Naive thymus-derived CD8-positive, alpha-beta T cell (primary cell): ENCODE results near the gene SRRM3. TPM values are rescaled to one million over a fixed set of nuclear protein-coding genes. Genes with fewer than 3 reads are reported as not detected.

Experiments used
- ATAC-seq, 2 donors: fragments of 150-1000 bp; cut with Tn5 transposase in 1 of 2; sonication (Bioruptor Pico), chemical (Tn5 transposase) in 1 of 2; 1 replicate in 1 of 2; 2 replicates in 1 of 2; pipeline ENCODE4 v1.10.0; 2021; ENCODE audit warnings: mild to moderate bottlenecking in 2 of 2, moderate library complexity in 2 of 2
- POLR2A ChIA-PET: fragments of 350-600 bp; sonication (Branson Sonifier 250); formaldehyde crosslinking; loops from one replicate; lab custom pipeline; 2021; ENCODE audit warnings: antibody characterized with exemption; lab: Charles Lee
- DNase-seq, 10 donors: peaks; one replicate each; pipeline versions ENCODE4 v3.0.0 to v3.0.0-alpha.2; 2020 to 2022
- H3K27ac Mint-ChIP-seq, 10 donors: one replicate each; pipeline ENCODE4 v1.8.0; 2020 to 2022; ENCODE audit warnings: mild to moderate bottlenecking in 10 of 10, mixed read lengths in 10 of 10, moderate library complexity in 4 of 10, inconsistent platforms in 1 of 10
- H3K27me3 Mint-ChIP-seq, 5 donors: one replicate each; pipeline ENCODE4 v1.8.0; 2021 to 2022; ENCODE audit warnings: mixed read lengths in 5 of 5
- H3K36me3 Mint-ChIP-seq, 3 donors: one replicate each; pipeline ENCODE4 v1.8.0; 2020 to 2022; ENCODE audit warnings: mixed read lengths in 3 of 3, mild to moderate bottlenecking in 2 of 3, inconsistent platforms in 1 of 3
- H3K4me1 Mint-ChIP-seq, 4 donors: one replicate each; pipeline ENCODE4 v1.8.0; 2021 to 2022; ENCODE audit warnings: mixed read lengths in 4 of 4
- H3K4me3 Mint-ChIP-seq, 10 donors: one replicate each; pipeline ENCODE4 v1.8.0; 2020 to 2022; ENCODE audit warnings: mild to moderate bottlenecking in 10 of 10, mixed read lengths in 10 of 10, moderate library complexity in 6 of 10, inconsistent platforms in 1 of 10
- H3K9me3 Mint-ChIP-seq, 9 donors: one replicate each; pipeline ENCODE4 v1.8.0; 2020 to 2022; ENCODE audit warnings: mixed read lengths in 9 of 9, mild to moderate bottlenecking in 3 of 9, inconsistent platforms in 1 of 9, moderate library complexity in 1 of 9
- polyA plus RNA-seq, 3 donors: library from polyadenylated mRNA; unstranded; fragments of 300-500 nt; fragmentation: Illumina TruSeq; gene quantifications; one replicate each; pipeline ENCODE4 v1.2.3, GENCODE V29; 2021
- total RNA-seq, 8 experiments: library from RNA in 2 of 8; stranded (reverse) in 2 of 8; gene quantifications; one replicate each; pipeline ENCODE4 v1.2.3 and lab custom pipeline; 2021 to 2026

SRRM3 gene
- total and polyA plus RNA-seq, 5 experiments from 2014 or later = not detected

DNA sequence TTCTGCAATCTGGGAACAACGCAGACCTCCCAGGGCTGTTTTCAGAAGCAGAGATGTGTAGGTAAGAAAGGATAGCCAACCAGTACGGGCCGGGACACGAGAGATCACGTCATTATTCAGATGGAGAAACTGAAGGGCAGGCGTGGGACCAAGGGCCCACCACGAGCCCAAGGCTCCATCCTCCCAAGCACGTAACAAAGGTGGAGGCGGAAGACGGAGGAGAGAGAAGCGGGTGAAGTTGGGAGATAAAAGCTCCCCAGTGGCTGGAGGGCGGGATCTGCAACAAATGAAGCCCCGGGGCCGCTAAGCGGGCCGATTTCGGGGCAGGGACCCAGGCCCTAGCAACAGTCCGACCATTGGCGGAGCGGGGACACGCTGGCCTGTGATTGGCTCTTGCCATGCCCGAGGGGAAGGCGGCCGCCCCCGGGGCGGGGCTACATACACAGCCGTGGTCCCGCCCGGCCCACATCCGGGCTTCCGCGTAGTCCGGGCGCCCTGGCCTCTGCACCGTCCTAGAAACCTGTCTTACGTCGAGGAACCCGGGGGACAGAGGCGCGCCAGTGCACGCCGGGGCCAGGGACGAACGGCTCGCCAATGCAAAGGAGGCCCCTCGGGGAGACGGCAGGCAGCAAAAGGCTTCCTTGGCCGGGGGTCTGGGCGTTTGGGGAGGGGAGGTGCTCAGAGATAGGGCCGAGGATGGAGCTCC lies 116.2 kb downstream of the SRRM3 start:
- peak; percentile 91 to 98 (median 94) for DNase-seq
- ATAC-seq = peak; percentile 95
- Mint-ChIP-seq H3K9me3 (no peaks in the 10 kb centered on the region), H3K36me3 (no peaks in the 10 kb centered on the region), H3K4me3 (peak overlapping the region; percentile 86 to 98 (median 96)), H3K4me1 (peaks cover 17 to 31% (median 28%) of the 10 kb centered on the region in 4 donors), H3K27me3 (no peaks in the 10 kb centered on the region), H3K27ac (peak overlapping the region; percentile 91 to 100 (median 94))
- POLR2A ChIA-PET = interaction anchor here (0.6 to 3.5 kb wide), 12 partner anchors 8 to 150 kb away, joined by 3 to 34 read pairs (median 6); partner anchors contain the start of genes HSPB1 and YWHAG

DNA sequence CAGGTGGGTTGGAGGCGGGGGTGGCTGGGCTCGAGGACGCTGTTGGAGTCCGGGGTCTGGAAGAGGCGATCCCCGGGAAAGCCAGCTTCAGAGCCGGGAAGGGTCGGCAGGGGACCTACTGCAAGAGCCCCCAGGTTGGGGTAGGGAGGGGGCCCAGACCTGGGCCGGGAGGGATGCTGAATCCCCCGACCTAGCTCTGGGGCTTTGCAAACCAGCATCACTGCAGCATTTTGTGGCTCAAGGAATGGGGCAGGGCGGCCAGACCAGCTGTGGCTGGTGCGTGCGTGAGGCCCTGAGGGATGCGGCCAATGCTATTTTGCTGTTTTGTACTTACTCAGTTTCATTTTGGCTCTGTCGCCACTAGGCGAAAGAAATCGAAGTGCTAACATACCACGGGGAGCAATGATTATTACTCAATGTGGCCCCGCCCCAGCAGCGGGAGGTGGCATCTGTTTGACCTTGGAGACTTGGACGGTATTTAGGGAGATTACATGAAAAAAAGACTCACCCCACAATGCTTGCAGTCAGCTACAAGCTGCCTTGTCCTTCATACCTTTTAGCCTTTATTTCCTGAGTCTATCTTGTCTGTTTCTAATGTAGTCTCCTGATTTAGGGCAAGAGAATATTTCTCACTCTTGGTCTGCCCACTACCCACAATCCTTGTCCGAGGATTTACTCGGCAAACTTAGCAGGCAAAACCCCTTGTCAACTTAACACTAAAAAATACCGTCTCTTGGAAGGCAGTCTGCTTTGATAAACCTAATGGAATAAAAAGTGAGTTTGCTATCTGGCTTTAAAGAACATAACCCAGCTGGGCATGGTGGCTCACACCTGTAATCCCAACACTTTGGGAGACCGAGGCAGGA lies 117.0 kb downstream of the SRRM3 start:
- POLR2A ChIA-PET = interaction anchor here (1.3 to 3.5 kb wide), 8 partner anchors 15 to 151 kb away, joined by 4 to 34 read pairs (median 12); partner anchors contain the start of genes HSPB1 and YWHAG
- Mint-ChIP-seq H3K36me3 (no peaks in the 10 kb centered on the region), H3K4me1 (peaks cover 17 to 31% (median 26%) of the 10 kb centered on the region in 4 donors), H3K27ac (peak overlapping the region; percentile 91 to 100 (median 94)), H3K4me3 (peak overlapping the region; percentile 86 to 98 (median 96)), H3K27me3 (no peaks in the 10 kb centered on the region), H3K9me3 (no peaks in the 10 kb centered on the region)
- peak; percentile 29 to 38 for ATAC-seq
- DNase-seq = peak in 9 of 10 donors; percentile 15 to 75 (median 52)

- DNase-seq = no peak
- Mint-ChIP-seq H3K27me3 (no peaks in the 10 kb centered on the region), H3K4me3 (no peak overlapping the region), H3K4me1 (peaks cover 20 to 26% (median 22%) of the 10 kb centered on the region in 4 donors), H3K27ac (peak overlapping the region in 1 of 10 donors; percentile 43), H3K36me3 (peaks cover 4 to 38% (median 15%) of the 10 kb centered on the region in 3 donors), H3K9me3 (no peaks in the 10 kb centered on the region)
- POLR2A ChIA-PET = interaction anchor here (1.0 kb wide), 1 partner anchor 8 kb away, joined by 3 read pairs; no protein-coding TSS in a partner anchor
- no peak for ATAC-seq
Observed at GRCh38 chr7:76325092-76325491, 123.4 kb downstream of the SRRM3 start.

- Mint-ChIP-seq H3K27ac (peak overlapping the region in 2 of 10 donors; percentile 43 to 47), H3K27me3 (no peaks in the 10 kb centered on the region), H3K4me1 (peaks cover 21 to 31% (median 26%) of the 10 kb centered on the region in 4 donors), H3K36me3 (peaks cover 4 to 44% (median 15%) of the 10 kb centered on the region in 3 donors), H3K4me3 (no peak overlapping the region), H3K9me3 (no peaks in the 10 kb centered on the region)
- no peak for ATAC-seq
- no peak for DNase-seq
- POLR2A ChIA-PET = interaction anchor here (1.0 kb wide), 1 partner anchor 8 kb away, joined by 3 read pairs; no protein-coding TSS in a partner anchor
Observed at GRCh38 chr7:76325811-76326210, 124.1 kb downstream of the SRRM3 start.

DNA sequence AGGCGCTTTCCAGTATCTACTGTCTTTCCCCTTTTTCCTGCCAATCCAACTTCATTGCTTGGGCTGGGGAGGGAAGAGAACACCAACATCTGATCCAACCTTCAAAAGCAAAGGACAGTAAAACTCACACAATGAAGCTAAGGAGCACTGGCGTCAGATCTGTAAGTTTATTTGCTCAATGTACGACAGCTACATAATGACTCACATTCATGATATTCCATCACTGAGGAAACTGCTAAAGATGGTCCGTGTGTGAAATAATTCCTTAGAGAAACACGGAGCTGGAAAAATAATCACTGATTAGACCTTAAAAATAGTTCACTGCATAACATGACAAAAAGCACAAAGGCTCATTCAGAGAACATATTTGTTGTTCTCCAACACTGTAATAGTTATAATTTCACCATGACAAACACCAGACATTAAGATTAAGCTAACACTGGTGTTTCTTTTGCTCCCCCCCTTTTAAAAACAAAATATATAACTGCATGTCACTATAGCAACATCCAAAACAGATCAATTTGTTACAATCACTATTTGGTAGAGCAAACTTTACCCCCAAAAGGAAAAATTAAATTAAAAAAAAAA lies 125.0 kb downstream of the SRRM3 start:
- no peak for ATAC-seq
- peak overlapping the region in 4 of 10 donors; percentile 11 to 40 (median 26) for H3K27ac Mint-ChIP-seq

GRCh38 chr7:76327610-76328009 lies 125.9 kb downstream of the SRRM3 start:
- Mint-ChIP-seq H3K36me3 (peaks cover 4 to 53% (median 15%) of the 10 kb centered on the region in 3 donors), H3K4me1 (peaks cover 27 to 44% (median 35%) of the 10 kb centered on the region in 4 donors), H3K27ac (peak overlapping the region in 7 of 10 donors; percentile 6 to 81 (median 49)), H3K4me3 (peak overlapping the region in 1 of 10 donors; percentile 38), H3K9me3 (no peaks in the 10 kb centered on the region), H3K27me3 (no peaks in the 10 kb centered on the region)
- DNase-seq (no peak), ATAC-seq (peak in 1 of 2 donors; percentile 25)
- POLR2A ChIA-PET = interaction anchor here (1.5 kb wide), 1 partner anchor 10 kb away, joined by 5 read pairs; no protein-coding TSS in a partner anchor

More for the DNA sequence above, 125.0 kb downstream of the SRRM3 start:
- no peak overlapping the region for H3K4me3 Mint-ChIP-seq
- DNase-seq = no peak
- H3K9me3 Mint-ChIP-seq = no peaks in the 10 kb centered on the region
- peaks cover 4 to 48% (median 15%) of the 10 kb centered on the region in 3 donors for H3K36me3 Mint-ChIP-seq
- peaks cover 23 to 38% (median 30%) of the 10 kb centered on the region in 4 donors for H3K4me1 Mint-ChIP-seq
- H3K27me3 Mint-ChIP-seq = no peaks in the 10 kb centered on the region
- POLR2A ChIA-PET = interaction anchor here (1.5 kb wide), 1 partner anchor 9 kb away, joined by 5 read pairs; no protein-coding TSS in a partner anchor

DNA sequence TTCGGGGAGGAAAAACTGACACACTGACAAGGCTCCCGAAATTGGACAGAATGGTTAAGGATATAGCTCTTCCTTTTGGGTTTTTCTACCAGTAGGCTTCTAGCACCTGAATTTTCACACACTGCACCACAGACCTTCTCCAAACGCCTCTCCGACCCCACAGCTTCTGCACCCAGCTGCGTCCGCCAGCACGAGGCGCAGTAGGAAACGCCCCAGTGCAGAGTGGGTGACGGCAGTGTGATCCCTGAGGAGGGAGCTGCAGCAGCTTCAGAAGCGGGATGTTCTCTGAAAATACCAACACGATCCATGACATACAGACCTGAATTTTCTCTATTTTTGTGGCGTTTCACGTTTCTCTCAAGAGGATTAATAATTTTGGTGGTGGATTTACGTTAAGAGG lies 126.7 kb downstream of the SRRM3 start:
- POLR2A ChIA-PET = no interaction called here
- no peak for ATAC-seq
- Mint-ChIP-seq H3K36me3 (peaks cover 4 to 54% (median 15%) of the 10 kb centered on the region in 3 donors), H3K27ac (peak overlapping the region in 3 of 10 donors; percentile 35 to 43 (median 41)), H3K4me1 (peaks cover 29 to 48% (median 40%) of the 10 kb centered on the region in 4 donors), H3K4me3 (no peak overlapping the region), H3K9me3 (no peaks in the 10 kb centered on the region), H3K27me3 (no peaks in the 10 kb centered on the region)
- DNase-seq = no peak

DNA sequence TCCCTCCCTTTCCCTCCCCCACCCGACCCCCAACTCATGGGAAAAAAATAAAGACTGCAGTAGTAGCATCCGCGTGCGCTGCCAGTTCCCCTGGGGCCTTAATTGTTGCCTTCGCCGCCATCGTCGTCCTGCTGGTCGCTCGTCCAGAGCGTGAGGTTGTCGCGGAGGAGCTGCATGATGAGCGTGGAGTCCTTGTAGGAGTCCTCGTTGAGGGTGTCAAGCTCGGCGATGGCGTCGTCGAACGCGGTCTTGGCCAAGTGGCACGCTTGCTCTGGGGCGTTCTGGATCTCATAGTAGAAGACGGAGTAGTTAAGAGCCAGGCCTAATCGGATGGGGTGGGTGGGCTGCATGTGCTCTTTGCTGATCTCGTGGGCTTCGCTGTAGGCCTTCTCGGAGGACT lies 127.8 kb downstream of the SRRM3 start:
- ATAC-seq = no peak
- H3K9me3 Mint-ChIP-seq = no peaks in the 10 kb centered on the region
- H3K4me1 Mint-ChIP-seq = peaks cover 31 to 53% (median 47%) of the 10 kb centered on the region in 4 donors
- POLR2A ChIA-PET = interaction anchor here (0.6 kb wide), 1 partner anchor 9 kb away, joined by 3 read pairs; no protein-coding TSS in a partner anchor
- no peak for DNase-seq
- peak overlapping the region in 5 of 10 donors; percentile 20 to 85 (median 48) for H3K27ac Mint-ChIP-seq
- peaks cover 4 to 57% (median 15%) of the 10 kb centered on the region in 3 donors for H3K36me3 Mint-ChIP-seq
- no peaks in the 10 kb centered on the region for H3K27me3 Mint-ChIP-seq
- no peak overlapping the region for H3K4me3 Mint-ChIP-seq

DNA sequence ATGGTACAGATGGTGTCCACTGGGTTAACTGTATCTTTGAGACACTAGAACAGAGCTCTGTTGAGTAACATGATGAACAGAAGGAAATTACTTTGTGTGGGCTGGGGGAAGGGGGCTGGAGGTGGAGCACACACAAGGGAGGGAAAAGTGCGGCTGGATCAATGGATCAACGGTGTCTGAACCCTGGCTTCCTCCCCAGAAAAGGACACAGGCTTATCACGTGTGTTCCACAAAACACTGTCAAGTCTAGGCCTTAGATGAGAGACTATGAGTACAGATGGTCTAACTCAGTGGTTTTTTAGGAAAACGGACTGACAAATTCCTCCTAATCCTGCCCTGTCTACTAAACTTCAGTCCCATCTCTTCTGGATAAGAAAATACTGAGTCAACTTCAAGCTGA lies 128.6 kb downstream of the SRRM3 start:
- no peak overlapping the region for H3K4me3 Mint-ChIP-seq
- H3K27ac Mint-ChIP-seq = peak overlapping the region in 4 of 10 donors; percentile 18 to 49 (median 34)
- DNase-seq (no peak), ATAC-seq (no peak)
- no peaks in the 10 kb centered on the region for H3K27me3 Mint-ChIP-seq
- peaks cover 4 to 59% (median 15%) of the 10 kb centered on the region in 3 donors for H3K36me3 Mint-ChIP-seq
- POLR2A ChIA-PET = no interaction called here
- H3K9me3 Mint-ChIP-seq = no peaks in the 10 kb centered on the region
- H3K4me1 Mint-ChIP-seq = peaks cover 31 to 56% (median 47%) of the 10 kb centered on the region in 4 donors

- POLR2A ChIA-PET = no interaction called here
- Mint-ChIP-seq H3K36me3 (peaks cover 4 to 60% (median 15%) of the 10 kb centered on the region in 3 donors), H3K9me3 (no peaks in the 10 kb centered on the region), H3K4me1 (peaks cover 31 to 58% (median 49%) of the 10 kb centered on the region in 4 donors), H3K4me3 (no peak overlapping the region), H3K27me3 (no peaks in the 10 kb centered on the region), H3K27ac (peak overlapping the region in 2 of 10 donors; percentile 19 to 48)
- DNase-seq = no peak
- ATAC-seq = no peak
Observed at GRCh38 chr7:76330673-76331072, 129.0 kb downstream of the SRRM3 start.

DNA sequence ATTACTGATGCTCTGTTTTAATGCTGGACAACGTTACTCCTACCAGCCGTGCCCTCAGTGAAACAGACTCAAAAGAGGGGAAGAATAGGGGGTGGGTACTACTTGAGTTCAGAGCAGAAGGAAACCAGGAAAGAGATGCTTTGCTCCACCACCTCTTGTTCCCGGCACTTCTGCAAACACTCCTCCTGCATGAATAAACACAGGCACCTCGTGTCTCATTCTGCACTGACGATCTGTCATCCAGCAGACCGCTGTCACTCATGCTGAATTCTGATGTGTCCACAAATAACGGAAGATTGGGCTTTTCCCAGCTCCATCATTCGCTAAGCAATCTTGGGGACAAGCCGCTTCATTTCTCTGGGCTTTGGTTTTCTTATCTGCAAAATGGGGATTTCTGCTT lies 130.4 kb downstream of the SRRM3 start:
- H3K4me1 Mint-ChIP-seq = peaks cover 33 to 63% (median 56%) of the 10 kb centered on the region in 4 donors
- ATAC-seq (no peak), DNase-seq (no peak)
- peak overlapping the region in 5 of 10 donors; percentile 10 to 65 (median 22) for H3K27ac Mint-ChIP-seq
- no peaks in the 10 kb centered on the region for H3K9me3 Mint-ChIP-seq
- no peak overlapping the region for H3K4me3 Mint-ChIP-seq
- peaks cover 0 to 60% (median 13%) of the 10 kb centered on the region in 3 donors for H3K36me3 Mint-ChIP-seq
- no peaks in the 10 kb centered on the region for H3K27me3 Mint-ChIP-seq
- POLR2A ChIA-PET = no interaction called here
